NCI-H2171 (cell line): ENCODE results near the gene PPP1R12A.

Experiments used
- DNase-seq: peaks from one replicate; lab custom pipeline; 2025; lab: John Stamatoyannopoulos, UW

PPP1R12A gene

GRCh38 chr12:79935624-79936345, 888 bp upstream of the PPP1R12A start:
- DNase-seq, result peak; percentile 26

DNA sequence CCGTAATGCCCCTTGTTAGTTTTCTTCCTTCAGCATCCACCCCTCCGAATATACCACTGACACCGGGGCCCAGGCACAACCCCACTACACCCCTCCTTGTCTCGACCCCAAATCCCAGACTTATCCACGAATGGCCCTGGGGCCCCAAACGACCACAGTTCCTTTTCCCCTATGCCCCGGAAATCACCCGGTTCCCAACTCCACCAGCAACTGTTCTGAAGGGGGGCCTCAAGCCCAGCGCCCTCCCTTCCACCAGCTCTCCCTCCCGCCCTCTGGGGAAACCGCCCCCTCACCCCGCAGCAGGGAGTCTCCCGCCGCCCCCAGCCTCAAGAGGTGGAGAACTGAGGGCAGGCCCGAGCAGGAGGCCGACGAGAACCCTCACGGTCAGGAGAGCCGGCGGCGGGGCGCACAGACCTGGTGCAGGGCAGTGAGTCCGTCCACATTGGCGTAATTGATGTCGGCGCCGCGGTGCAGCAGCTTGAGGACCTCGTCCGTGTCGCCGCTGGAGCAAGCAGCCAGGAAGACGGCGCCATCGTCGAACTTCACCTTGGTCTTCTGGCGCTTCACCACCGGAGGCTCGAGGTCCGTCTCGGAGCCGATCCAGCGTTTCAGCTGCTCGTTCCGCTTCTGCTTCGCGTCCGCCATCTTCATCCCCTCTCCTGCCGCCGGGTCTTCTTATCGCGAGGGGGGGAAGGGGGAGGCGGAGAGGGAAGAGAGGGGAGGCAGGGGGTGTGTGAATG, 446 bp downstream of the PPP1R12A start:
- DNase-seq, result peak; percentile 50

DNA sequence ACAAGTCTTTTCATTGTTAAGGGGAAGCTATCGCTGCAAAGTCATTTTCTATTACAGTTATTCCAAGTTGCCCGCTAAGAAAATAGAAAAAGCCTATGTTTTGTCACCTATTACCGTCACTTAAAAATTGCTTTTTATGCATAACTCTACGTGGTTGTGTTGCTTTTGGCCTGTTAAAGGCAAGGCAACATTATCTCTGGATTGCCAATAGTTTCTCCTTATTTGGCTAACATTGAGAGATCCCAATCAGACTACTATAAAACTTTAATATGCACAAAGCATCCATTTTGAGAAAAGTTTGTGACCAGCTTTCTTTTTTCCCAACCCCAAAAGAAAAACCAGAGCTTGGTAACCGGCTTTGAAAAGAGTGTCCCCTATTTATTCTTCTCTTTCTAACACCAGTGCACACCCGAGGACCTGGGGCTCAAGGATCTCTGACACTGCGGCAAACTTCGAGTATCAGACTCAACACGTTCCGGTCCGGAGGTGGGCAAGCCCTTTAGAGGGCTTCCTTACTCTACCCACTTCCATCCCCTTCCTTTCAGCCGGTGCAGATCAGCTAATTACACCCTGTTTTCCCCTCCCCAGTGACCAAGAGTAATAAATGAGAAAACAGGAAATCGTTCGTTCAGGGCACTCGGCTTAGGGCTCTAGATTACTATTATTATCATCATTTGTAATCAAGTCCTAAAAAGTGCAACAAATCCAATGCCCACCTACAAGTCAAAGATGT, 1.2 kb downstream of the PPP1R12A start:
- no peak for DNase-seq

DNA sequence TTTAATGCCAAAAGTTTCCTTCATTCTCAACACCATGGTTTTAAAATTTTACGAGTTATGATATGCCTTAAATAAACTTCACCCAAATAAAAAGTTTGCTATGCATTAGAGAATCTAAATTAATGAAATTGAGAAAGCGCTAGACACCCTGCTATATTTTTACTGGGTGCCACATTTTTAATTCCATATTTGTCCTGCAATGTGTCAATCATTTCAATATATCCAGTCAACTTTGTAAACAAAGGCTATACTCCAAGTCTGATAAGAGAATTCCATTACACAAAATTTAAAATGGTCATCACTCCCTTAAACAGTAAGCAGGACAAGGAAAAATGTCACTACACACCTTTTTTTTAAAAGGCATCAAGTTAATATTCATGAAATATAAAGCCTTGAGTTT, 1.9 kb downstream of the PPP1R12A start:
- no peak for DNase-seq

GRCh38 chr12:79932357-79932756, 2.5 kb downstream of the PPP1R12A start:
- no peak for DNase-seq

- no peak for DNase-seq
Observed at GRCh38 chr12:79929065-79929464, 5.8 kb downstream of the PPP1R12A start.

GRCh38 chr12:79927772-79928474, 7.0 kb downstream of the PPP1R12A start:
- no peak for DNase-seq

DNA sequence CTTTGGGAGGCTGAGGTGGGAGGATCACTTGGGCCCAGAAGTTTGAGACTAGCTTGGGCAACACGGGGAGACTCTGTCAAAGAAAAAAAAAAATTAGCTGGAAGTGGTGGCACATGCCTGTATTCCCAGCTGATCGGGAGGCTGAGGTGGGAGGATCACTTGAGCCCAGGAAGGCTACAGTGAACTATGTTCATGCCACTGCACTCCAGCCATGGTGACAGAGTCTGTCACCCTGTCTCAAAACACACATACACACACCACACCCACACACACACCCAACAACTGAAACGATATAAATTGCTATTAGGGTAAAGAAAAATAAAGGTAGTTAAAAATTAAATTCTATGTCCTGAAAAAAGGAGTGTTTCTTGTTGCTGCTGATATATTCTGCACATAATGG, 7.9 kb downstream of the PPP1R12A start:
- DNase-seq, result no peak

GRCh38 chr12:79925492-79925891, 9.4 kb downstream of the PPP1R12A start:
- DNase-seq, result no peak

DNA sequence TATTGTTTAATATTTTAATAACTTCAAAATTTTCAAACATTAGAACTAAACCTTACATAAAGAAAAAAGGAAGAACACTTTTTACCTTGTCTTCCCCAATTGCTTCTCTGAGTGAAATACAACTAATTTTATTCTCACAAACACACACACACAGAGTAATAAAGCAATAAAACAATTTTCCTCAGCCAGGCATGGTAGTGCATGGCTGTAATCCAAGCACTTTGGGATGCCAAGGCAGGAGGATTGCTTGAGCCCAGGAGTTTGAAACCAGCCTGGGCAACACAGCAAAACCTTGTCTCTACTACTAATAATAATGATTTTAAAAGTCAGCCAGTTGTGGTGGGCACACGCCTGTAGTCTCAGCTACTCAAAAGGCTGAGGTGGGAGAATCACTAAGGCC, 13.1 kb downstream of the PPP1R12A start:
- no peak for DNase-seq

DNA sequence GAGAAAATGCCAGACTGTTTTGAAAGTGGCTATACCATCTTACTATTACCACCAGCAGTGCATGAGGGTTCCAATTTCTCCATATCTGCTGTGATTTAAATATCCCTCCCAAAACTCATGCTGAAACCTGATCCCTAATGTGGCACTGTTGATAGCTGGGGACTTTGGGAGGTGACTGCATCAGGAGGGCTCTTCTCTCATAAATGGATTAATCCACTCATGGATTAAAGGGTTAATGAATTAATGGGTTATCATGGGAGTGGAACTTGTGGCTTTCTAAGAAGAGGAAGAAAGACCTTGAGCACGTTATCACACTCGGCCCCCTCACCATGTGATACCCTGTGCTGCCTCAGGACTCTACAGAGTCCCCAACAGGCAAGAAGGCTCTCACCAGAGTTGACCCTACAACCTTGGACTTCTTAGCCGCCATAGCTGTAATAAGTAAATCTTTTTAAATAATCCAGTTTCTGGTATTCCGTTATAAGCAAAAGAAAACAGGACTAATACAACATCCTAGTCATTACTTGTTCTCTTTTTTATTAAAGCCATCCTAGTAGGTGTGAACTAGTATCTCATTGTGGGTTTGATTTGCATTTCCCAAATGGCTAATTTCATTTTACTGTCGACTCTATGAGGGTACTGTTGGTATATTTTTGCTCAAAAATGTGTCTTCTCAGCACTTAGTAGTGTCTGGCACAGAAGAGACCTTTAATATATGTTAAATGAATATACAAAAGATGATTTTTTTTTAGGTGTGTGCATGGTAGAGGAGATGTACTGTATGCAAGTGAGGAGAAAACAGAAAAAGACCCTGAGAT, 14.3 kb downstream of the PPP1R12A start:
- DNase-seq, result no peak

DNA sequence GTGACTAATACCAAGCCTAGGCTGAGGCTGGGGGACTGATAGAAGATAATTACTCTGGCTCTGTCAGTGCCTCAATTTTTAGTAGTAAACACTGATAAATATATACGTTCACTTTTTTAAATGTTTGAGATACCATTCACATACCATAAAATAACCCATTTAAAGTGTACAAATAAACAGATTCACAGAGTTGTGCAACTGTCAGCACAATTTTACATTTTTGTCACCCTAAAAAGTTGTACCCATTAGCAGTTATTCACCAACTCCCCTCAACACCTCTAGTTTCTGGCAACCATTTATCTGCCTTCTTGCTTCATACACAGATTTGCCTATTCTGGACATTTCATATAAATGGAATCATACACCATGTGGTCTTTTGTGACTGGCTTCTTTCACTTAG, 15.1 kb downstream of the PPP1R12A start:
- no peak for DNase-seq

DNA sequence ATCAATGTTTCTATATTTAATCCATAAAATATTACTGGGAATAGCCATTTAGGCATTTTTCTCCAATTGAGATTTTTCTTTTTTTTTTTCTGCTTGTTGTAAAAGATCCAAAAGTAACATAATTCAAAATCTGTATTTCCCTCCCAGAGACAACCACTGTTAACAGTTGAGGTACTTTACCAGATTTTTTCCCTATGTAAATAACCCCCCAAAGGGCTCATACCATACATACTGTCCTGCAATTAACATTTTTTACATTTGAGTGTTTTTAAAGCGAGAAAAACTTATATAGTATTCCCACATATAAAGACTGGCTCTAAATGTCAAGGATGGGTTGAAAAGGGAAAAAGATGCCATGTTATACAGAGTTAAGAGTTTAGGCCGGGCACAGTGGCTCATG, 18.1 kb downstream of the PPP1R12A start:
- DNase-seq, result no peak

- no peak for DNase-seq
Observed at GRCh38 chr12:79911889-79912656, 22.8 kb downstream of the PPP1R12A start.

GRCh38 chr12:79908366-79908765, 26.5 kb downstream of the PPP1R12A start:
- no peak for DNase-seq

DNA sequence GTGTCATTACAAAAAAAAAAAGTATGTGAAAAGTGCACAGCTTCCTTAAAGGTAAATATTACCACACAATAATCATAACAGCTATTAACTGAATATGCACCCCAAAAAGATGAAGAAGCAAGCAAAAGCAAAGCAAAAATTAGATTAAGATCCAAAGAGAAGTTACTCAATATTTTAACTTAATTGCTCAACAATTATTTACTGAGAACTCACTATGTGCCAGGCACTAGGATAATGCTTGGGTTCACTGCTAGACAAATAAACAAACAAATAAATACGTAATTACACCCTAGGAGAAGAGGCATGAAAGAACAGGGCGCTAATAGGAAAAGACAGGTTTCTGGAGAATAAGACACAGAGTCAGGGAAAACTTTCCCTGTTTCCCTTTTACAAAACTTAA, 33.4 kb downstream of the PPP1R12A start:
- no peak for DNase-seq

DNA sequence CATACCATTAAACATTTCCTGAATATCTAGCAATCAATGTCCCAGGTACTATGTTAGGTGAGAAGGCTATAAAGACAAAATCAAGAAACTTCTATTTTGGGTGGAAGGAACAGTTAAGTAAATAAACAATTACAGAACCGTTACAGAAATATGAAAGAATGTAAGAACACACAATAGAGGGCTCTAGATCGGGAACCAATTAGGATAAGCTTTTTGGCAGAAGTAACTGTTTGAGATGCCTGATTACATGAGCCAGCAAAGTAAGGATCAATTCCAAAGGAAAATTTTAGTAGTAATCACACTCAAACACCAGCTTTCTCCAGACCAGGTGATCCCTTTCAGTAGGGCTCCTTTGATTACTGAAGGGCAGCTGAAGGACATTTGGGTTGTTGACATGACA, 33.9 kb downstream of the PPP1R12A start:
- DNase-seq, result no peak

- DNase-seq, result no peak
Observed at GRCh38 chr12:79900199-79900598, 34.7 kb downstream of the PPP1R12A start.

GRCh38 chr12:79897617-79898016, 37.3 kb downstream of the PPP1R12A start:
- DNase-seq, result no peak

- DNase-seq, result no peak
Observed at GRCh38 chr12:79895804-79896203, 39.1 kb downstream of the PPP1R12A start.

GRCh38 chr12:79895071-79895470, 39.8 kb downstream of the PPP1R12A start:
- DNase-seq, result no peak
